ENCODE results near the gene DIP2A.

DNA sequence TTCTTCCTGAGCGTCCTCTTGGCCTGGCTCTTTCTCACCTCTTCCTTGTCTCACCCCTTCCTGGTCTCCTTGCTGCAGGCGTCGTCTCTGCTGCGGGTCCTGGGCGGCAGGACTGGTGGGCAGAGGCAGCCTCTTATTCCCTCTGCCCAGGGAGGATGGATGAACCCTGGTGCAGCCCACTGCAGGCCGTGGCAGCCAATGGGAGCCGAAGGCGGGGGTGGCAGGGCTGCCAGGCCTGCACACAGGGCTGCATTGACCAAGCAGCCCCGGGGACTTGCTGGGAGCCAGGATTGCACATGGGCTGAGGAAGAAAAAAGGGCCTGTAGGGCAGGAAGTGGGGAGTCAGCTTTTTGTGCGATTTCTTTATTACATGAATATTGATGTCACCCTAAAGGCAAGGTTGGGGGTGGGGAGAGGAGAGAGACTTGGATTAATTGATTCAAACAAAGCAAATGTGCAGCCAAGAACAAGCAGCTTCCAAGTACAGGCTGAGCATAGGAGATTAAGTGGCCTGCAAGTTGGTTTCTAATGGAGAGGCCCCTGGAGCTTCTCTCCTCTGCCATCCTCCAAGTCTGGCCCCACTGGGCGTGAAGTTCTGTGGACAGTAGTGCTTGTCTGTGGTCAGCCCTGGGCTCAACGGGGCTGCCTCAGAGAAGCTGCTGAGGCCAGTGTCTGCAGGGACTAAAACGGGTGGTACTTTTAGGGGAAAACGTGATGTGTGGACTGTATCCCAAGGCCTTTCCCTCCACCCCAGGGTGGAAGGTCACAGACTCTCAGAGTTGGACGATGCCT is 146.5 kb downstream of the DIP2A start, which contains the start of gene S100B:
- TF ChIP-seq, protein P1, sequence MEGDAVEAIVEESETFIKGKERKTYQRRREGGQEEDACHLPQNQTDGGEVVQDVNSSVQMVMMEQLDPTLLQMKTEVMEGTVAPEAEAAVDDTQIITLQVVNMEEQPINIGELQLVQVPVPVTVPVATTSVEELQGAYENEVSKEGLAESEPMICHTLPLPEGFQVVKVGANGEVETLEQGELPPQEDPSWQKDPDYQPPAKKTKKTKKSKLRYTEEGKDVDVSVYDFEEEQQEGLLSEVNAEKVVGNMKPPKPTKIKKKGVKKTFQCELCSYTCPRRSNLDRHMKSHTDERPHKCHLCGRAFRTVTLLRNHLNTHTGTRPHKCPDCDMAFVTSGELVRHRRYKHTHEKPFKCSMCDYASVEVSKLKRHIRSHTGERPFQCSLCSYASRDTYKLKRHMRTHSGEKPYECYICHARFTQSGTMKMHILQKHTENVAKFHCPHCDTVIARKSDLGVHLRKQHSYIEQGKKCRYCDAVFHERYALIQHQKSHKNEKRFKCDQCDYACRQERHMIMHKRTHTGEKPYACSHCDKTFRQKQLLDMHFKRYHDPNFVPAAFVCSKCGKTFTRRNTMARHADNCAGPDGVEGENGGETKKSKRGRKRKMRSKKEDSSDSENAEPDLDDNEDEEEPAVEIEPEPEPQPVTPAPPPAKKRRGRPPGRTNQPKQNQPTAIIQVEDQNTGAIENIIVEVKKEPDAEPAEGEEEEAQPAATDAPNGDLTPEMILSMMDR (conservative IDR thresholded peaks at IDR 0.05), result no peak
- TF ChIP-seq ZFX (IDR thresholded peaks at IDR 0.05), result no peak

Data from C4-2B (cell line).